UCSD-AML1 (cell line): ENCODE results near the gene TNK1.

Experiments used
- DNase-seq: peaks from one replicate; lab custom pipeline; 2025; ENCODE audit not compliant: unreplicated experiment; lab: John Stamatoyannopoulos, UW

Gene TNK1

GRCh38 chr17:7408863-7409262 is 28.0 kb downstream of the TNK1 start:
- DNase-seq, result no peak

- no peak for DNase-seq
These were observed 28.8 kb downstream of the TNK1 start for GRCh38 chr17:7409716-7410115.

GRCh38 chr17:7410634-7411426 is 29.9 kb downstream of the TNK1 start:
- no peak for DNase-seq

DNA sequence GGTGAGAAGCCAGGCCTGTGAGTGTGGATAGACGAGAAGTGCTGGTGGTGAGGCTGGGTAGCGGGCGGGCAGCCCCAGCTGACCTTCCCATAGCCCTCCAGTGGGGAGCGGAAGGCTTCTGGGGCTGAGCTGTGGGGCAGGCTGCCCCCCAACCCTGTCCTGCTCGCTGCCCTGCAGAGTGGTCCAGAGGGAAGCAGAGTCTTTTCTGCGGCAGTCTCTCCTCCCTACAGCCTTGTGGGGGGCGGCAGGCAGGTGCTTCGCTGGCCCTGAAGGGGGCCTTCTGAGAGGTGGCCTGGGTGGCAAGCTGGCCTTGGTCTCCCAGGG is 30.5 kb downstream of the TNK1 start:
- DNase-seq, result no peak

DNA sequence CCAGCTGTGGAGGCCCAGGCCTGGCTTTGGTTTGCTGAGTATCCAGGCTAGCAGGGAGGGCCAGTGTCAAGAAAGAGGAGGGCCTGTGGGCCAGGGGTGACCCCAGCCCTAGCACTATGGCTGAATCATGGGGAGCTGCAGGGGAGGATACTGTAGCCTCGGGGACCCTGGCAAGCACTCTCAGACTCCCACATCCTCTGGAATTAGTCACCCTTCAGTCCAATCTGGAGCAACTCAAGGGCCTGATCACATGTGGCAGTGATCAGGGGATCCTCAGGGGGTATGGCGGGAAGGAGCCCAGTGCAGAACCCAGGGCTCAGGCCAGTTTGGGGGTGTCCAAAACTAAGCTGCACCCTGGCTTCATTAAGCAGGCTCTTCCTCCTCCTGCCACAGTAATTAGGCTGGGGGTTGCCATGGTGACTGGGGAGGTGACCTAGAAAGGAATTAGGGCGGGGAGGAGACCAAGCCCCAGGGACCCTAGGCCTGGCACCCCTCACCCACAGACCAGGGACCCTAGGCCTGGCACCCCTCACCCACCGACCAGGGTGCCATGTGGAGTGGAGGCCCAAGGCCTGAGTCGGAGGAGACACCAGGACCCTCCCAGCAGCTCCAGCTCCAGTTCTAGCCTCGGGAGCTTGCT is 32.6 kb downstream of the TNK1 start:
- no peak for DNase-seq

DNA sequence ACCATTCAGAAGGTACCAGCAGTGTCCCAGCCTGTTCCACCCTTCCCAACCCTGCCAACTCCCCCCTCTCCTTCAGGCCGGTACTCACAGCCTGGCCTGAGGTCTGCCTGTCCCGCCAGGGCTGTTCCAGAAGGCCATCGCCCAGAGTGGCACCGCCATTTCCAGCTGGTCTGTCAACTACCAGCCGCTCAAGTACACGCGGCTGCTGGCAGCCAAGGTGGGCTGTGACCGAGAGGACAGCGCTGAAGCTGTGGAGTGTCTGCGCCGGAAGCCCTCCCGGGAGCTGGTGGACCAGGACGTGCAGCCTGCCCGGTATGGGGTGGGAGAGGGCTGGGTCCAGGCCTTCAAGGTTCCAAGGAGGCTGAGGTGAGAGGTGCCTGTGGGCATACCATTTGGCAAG is 33.9 kb downstream of the TNK1 start:
- DNase-seq, result no peak

DNA sequence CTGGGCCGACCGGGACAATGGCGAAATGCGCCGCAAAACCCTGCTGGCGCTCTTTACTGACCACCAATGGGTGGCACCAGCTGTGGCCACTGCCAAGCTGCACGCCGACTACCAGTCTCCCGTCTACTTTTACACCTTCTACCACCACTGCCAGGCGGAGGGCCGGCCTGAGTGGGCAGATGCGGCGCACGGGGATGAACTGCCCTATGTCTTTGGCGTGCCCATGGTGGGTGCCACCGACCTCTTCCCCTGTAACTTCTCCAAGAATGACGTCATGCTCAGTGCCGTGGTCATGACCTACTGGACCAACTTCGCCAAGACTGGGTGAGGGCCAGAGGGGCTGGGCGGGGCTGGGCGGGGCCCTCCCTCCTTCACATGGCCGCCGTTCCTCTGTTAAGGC is 34.9 kb downstream of the TNK1 start:
- no peak for DNase-seq

DNA sequence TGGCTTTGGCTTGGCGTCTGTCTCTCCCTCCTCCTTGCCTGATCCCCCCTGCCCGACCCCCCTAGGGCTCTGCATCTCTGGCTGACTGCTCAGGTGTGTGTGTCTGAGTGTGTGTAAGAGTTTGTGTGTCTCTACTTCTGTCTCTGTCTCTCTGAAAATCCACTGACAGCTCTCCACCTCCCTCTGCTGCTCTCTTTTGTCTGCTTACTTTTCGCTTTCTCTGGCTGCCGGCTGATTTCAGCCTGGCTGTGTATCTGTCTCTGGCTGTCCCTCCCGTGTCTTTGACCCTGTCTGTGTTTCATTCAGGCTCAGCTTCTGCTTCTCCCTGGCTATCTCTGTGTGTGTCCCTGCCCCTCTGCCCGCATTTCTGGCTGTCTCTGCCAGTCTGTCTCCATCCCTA is 35.4 kb downstream of the TNK1 start:
- DNase-seq, result no peak

DNA sequence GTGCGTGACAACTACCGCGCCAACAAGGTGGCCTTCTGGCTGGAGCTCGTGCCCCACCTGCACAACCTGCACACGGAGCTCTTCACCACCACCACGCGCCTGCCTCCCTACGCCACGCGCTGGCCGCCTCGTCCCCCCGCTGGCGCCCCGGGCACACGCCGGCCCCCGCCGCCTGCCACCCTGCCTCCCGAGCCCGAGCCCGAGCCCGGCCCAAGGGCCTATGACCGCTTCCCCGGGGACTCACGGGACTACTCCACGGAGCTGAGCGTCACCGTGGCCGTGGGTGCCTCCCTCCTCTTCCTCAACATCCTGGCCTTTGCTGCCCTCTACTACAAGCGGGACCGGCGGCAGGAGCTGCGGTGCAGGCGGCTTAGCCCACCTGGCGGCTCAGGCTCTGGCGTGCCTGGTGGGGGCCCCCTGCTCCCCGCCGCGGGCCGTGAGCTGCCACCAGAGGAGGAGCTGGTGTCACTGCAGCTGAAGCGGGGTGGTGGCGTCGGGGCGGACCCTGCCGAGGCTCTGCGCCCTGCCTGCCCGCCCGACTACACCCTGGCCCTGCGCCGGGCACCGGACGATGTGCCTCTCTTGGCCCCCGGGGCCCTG is 36.3 kb downstream of the TNK1 start:
- DNase-seq, result no peak

- no peak for DNase-seq
These were observed 37.7 kb downstream of the TNK1 start for GRCh38 chr17:7418472-7419152.

GRCh38 chr17:7419819-7420610 is 39.1 kb downstream of the TNK1 start, which contains the start of gene SPEM1:
Gene SPEM1, plus strand, starts transcription at chr17:7420324. Its CDS starts 61 bp downstream, at chr17:7420385.
- DNase-seq, result no peak

DNA sequence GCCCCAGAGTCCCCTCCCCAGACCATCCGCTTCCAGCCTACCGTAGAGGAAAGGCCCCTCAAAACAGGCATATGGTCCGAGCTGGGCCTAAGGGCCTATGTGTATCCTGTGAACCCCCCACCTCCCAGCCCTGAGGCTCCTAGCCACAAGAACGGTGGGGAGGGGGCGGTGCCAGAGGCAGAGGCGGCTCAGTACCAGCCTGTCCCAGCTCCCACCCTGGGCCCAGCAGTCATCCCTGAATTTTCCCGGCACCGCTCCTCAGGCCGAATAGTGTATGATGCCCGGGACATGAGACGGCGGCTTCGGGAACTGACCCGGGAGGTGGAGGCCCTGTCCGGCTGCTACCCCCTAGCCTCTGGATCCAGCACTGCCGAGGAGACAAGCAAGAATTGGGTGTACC is 40.3 kb downstream of the TNK1 start:
- no peak for DNase-seq

- DNase-seq, result no peak
These were observed 42.8 kb downstream of the TNK1 start for GRCh38 chr17:7423679-7424078.

GRCh38 chr17:7425316-7425715 is 44.4 kb downstream of the TNK1 start, which contains the start of gene SPEM2:
Gene SPEM2, plus strand, starts transcription at chr17:7425616. Its CDS starts 73 bp downstream, at chr17:7425689.
- DNase-seq, result no peak

- no peak for DNase-seq
These were observed 44.9 kb downstream of the TNK1 start for GRCh38 chr17:7425756-7426155.

- DNase-seq, result no peak
These were observed 45.4 kb downstream of the TNK1 start for GRCh38 chr17:7426203-7426863.

DNA sequence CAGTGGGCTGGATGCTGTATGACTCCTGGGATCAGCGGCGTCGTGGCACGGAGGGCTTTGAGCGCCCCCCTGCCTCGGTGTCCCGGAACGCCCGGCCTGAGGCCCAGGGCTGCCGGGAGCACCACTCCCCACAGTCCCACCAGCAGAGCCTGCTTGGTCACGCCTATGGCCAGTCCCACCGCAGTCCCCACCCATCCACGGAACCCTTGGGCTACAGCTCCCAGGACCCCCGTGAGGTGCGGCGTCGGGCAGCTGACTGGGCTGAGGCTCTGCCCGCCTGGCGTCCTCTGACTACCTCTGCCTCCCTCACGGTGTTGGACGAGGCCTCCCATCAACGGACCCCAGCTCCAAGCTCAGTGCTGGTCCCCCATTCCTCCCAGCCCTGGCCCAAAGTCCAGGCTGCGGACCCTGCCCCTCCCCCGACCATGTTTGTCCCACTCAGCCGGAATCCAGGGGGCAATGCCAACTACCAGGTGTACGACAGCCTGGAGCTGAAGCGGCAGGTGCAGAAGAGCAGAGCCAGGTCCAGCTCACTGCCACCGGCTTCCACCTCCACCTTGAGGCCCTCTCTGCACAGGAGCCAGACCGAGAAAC is 46.1 kb downstream of the TNK1 start:
- DNase-seq, result no peak

DNA sequence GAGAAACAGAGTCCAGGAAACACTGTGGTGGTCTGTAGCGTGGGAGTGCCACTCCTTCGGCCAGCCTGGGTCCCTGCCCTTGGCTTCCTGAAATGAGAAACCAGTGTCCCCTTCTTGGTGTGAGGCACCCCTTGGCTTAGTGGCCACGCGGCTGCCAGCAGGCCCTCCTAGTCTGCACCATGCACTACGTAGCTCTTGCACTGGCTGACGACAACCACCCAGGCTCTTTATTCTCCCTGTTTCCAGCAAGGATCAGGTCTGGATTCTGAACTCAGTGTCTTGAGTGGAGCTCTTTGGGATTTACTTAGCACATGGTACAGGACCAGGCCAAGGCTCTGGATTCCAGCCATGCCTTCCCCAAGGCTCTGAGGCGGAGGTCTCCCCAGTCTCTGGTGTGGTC is 46.7 kb downstream of the TNK1 start:
- no peak for DNase-seq

DNA sequence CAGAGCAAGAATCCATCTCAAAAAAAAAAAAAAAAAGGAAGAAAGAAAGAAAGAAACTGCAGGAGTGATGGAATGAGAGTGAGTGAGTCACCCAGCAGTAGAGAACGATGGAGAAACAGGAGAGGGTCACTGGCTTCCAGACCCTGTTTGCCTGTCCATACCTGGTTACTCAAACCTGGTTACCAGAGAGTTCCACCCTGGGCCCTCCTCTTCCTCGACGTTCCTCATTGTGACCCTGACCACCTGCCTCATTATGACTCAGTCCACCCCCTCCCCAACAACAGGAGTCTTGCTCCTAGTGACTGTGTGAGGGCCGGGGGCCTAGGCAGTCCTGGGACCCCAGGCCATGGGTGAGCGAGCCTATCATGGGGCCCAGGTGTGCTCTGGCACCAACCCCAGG is 47.7 kb downstream of the TNK1 start, which contains the start of gene SPEM3:
Gene SPEM3 (plus strand): TSS at position 301 of the 400 bp plus-strand sequence. CDS start 46 bp downstream, at position 347.
- DNase-seq, result no peak

DNA sequence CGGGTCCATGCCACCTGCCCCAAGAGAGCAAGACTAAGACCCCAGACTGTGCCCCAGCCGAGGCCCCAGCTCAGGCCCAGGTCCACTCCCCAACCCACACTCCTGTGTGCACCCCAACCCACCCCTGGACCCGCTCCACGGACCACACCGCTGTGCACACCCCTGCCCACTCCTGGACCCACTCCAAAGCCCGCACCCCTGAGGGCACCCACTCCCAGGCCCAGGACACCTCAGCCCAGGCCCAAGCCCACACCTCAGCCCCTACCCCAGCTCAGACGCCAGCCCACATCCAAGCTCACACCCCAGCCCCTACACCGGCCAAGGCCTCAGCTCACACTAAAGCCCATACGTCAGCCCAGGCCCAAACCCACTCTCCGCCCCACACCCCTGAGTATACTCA is 48.8 kb downstream of the TNK1 start:
- DNase-seq, result no peak
